Measurements from ENCODE around the gene ME2.

- no peak for TF ChIP-seq CTCF (IDR thresholded peaks at IDR 0.05)
- no peak for TF ChIP-seq POLR2A (IDR thresholded peaks at IDR 0.05)
- no peak for TF ChIP-seq EP300 (IDR thresholded peaks at IDR 0.05)
These were observed 115.1 kb downstream of the ME2 start for GRCh38 chr18:50994031-50994430.

Measured in tibial nerve (tissue), 4 donors.